ENCODE results near the gene ARL5C. TPM values are rescaled to one million over a fixed set of nuclear protein-coding genes. Genes with fewer than 3 reads are reported as not detected.

Gene ARL5C
- total RNA-seq, 1 experiment from 2014 or later: not detected

DNA sequence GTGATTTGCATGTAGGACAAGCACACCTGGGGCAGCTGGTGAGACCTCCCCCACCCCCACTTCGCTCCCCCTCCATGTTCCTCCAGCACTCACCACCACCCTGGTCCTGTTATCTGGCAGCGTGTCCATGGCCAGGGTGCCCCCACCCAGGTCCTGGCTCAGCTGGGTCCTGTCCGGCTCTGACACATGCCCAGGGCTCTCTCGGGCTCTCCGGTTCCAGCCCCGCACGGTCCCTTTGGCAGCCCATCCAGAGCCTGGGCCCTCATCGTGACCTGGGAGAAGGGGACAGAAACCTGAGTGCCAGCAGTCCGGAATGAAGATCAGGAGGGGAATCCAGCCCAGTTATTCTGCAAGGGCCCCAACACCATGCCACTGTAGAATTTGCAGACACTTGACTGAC lies 26.4 kb downstream of the ARL5C start:
- H4K8ac ChIP-seq (replicated peaks; ENCODE audit: insufficient read length, low read depth, low read length): no peak overlapping the region
- H2BK12ac ChIP-seq (ENCODE audit: insufficient read length, low read depth, low read length): no peak overlapping the region
- H3K27ac Mint-ChIP-seq: no peak overlapping the region
- H2BK15ac ChIP-seq (ENCODE audit: low read depth, low read length): no peak overlapping the region
- H3K14ac ChIP-seq (ENCODE audit: insufficient read depth, low read length): no peak overlapping the region
- no peak overlapping the region for H3K23ac ChIP-seq (ENCODE audit: insufficient read length, low read depth, low read length)
- no peak overlapping the region for H2BK5ac ChIP-seq (ENCODE audit: insufficient read length, low read length)
- DNase-seq: no peak
- H2AK5ac ChIP-seq (ENCODE audit: insufficient read length, low read length): no peak overlapping the region
- H3K9me3 ChIP-seq (ENCODE audit: control insufficient read depth, low read depth, low read length): no peaks in the 10 kb centered on the region
- no peak overlapping the region for H3K56ac ChIP-seq (ENCODE audit: insufficient read length, low read depth, low read length)
- H3K9ac ChIP-seq (ENCODE audit: extremely low read depth, insufficient read length, low read length): no peak overlapping the region
- no peaks in the 10 kb centered on the region for H3K4me1 ChIP-seq (ENCODE audit: insufficient read depth, low read length)
- H3K23me2 ChIP-seq (ENCODE audit: insufficient read length, low read depth, low read length, poor library complexity, severe bottlenecking): no peaks in the 10 kb centered on the region
- no peak overlapping the region for H3K4me2 ChIP-seq (ENCODE audit: insufficient read depth, insufficient read length, low read length)
- H3K4me3 Mint-ChIP-seq: no peak overlapping the region
- no peaks in the 10 kb centered on the region for H3K36me3 Mint-ChIP-seq (ENCODE audit: insufficient read depth in 1 of 3, low read depth in 3 of 3)
- H3K27me3 ChIP-seq (ENCODE audit: insufficient read depth, low read length): no peaks in the 10 kb centered on the region
- no peak overlapping the region for H2AFZ ChIP-seq (ENCODE audit: low read length)
- WGBS (ENCODE audit: extremely low coverage, insufficient read length, low lambda C conversion rate): no CpG with 5 or more reads among the region's 9 CpGs
- no peak overlapping the region for H3K4ac ChIP-seq (ENCODE audit: low read depth, low read length)
- H3K79me2 ChIP-seq (ENCODE audit: insufficient read depth, low read length): no peaks in the 10 kb centered on the region
- peaks cover 6% of the 10 kb centered on the region for H3K27me3 Mint-ChIP-seq (ENCODE audit: low read depth)
- no peaks in the 10 kb centered on the region for H3K79me1 ChIP-seq (ENCODE audit: insufficient read depth, low read depth, low read length, poor library complexity, severe bottlenecking)
- H3K4me1 Mint-ChIP-seq: no peaks in the 10 kb centered on the region
- H3T11ph ChIP-seq (ENCODE audit: low read length): no peak overlapping the region
- H2BK20ac ChIP-seq (ENCODE audit: low read depth, low read length, poor library complexity, severe bottlenecking): no peak overlapping the region
- no peak overlapping the region for H3K18ac ChIP-seq (ENCODE audit: insufficient read length, low read depth, low read length)
- no peak for TF ChIP-seq CTCF (conservative IDR thresholded peaks at IDR 0.05)
- no peak overlapping the region for H3K27ac ChIP-seq (ENCODE audit: insufficient read length, low read depth, low read length)
- H4K91ac ChIP-seq (ENCODE audit: insufficient read length, low read depth, low read length): no peak overlapping the region
- no peak overlapping the region for H2BK120ac ChIP-seq (ENCODE audit: low read depth, low read length, poor library complexity, severe bottlenecking)
- no peaks in the 10 kb centered on the region; a peak in 2 of 5 replicates for H3K9me3 Mint-ChIP-seq
- H4K20me1 ChIP-seq (ENCODE audit: control insufficient read depth, insufficient read depth, insufficient read length): no peaks in the 10 kb centered on the region
- no peak overlapping the region for H4K5ac ChIP-seq (ENCODE audit: insufficient read length, low read depth, low read length)
